Endometrial microvascular endothelial cells (primary cell): ENCODE data around the gene RSL1D1. TPM values are rescaled to one million over a fixed set of nuclear protein-coding genes. Genes with fewer than 3 reads are reported as not detected.

Experiments
- in situ Hi-C: cut with HindIII; loops from 2 replicates; pipeline ENCODE4 v1.10.0; 2017; ENCODE audit warnings: low sequenced_read_pairs, low pct_unique_long_range_greater_than_20kb; ENCODE audit errors: inconsistent ontology term
- total RNA-seq: library from RNA; depleted of rRNA; stranded (reverse); fragments of >200 nt; gene quantifications from one replicate; pipeline ENCODE4 v1.2.3, GENCODE V29; 2015; ENCODE audit errors: inconsistent ontology term

RSL1D1 gene
- total RNA-seq: 125 TPM

- in situ Hi-C loops: no loop called here
Measured at GRCh38 chr16:11851294-11852091, at the start of gene RSL1D1. TSS of gene RSL1D1 (minus strand) at chr16:11851542. CDS start at chr16:11851512, 30 bp downstream.

- in situ Hi-C loops: loop anchor here (25.0 kb wide), 1 partner anchor 111 kb away; no protein-coding TSS in a partner anchor
Measured at GRCh38 chr16:11901091-11901490, 49.7 kb upstream of the RSL1D1 start.

- in situ Hi-C loops: no loop called here
Measured at GRCh38 chr16:11896486-11897176, 45.3 kb upstream of the RSL1D1 start.

GRCh38 chr16:11893571-11893970, 42.2 kb upstream of the RSL1D1 start:
- in situ Hi-C loops: no loop called here

- in situ Hi-C loops: no loop called here
Measured at GRCh38 chr16:11892761-11893160, 41.4 kb upstream of the RSL1D1 start.

GRCh38 chr16:11890231-11890965, 39.1 kb upstream of the RSL1D1 start:
- in situ Hi-C loops: no loop called here

GRCh38 chr16:11886881-11887280, 35.5 kb upstream of the RSL1D1 start:
- in situ Hi-C loops: no loop called here

GRCh38 chr16:11884035-11884434, 32.7 kb upstream of the RSL1D1 start:
- in situ Hi-C loops: no loop called here

GRCh38 chr16:11880007-11880406, 28.7 kb upstream of the RSL1D1 start:
- in situ Hi-C loops: no loop called here

- in situ Hi-C loops: no loop called here
Measured at GRCh38 chr16:11877374-11877773, 26.0 kb upstream of the RSL1D1 start.

GRCh38 chr16:11876306-11876705, 25.0 kb upstream of the RSL1D1 start:
- in situ Hi-C loops: no loop called here

GRCh38 chr16:11875721-11876120, 24.4 kb upstream of the RSL1D1 start:
- in situ Hi-C loops: no loop called here

- in situ Hi-C loops: no loop called here
Measured at GRCh38 chr16:11871193-11871592, 19.9 kb upstream of the RSL1D1 start.

- in situ Hi-C loops: no loop called here
Measured at GRCh38 chr16:11870399-11870798, 19.1 kb upstream of the RSL1D1 start.

GRCh38 chr16:11869353-11870228, 18.2 kb upstream of the RSL1D1 start:
- in situ Hi-C loops: no loop called here

GRCh38 chr16:11868412-11868980, 17.2 kb upstream of the RSL1D1 start:
- in situ Hi-C loops: no loop called here

- in situ Hi-C loops: no loop called here
Measured at GRCh38 chr16:11862489-11862888, 11.1 kb upstream of the RSL1D1 start.

GRCh38 chr16:11857161-11857560, 5.8 kb upstream of the RSL1D1 start:
- in situ Hi-C loops: no loop called here
